Embryonic facial prominence (tissue), 1 donor: ENCODE measurements around the gene G6PD.
"Not testable (repeated sequence)": the region's sequence is repeated elsewhere in the genome, so short reads cannot be mapped to it uniquely, and the experiment has no call there.

Experiments
- DNase-seq: peaks from one replicate; pipeline ENCODE4 v3.0.0-alpha.2; 2016; ENCODE audit errors: extremely low spot score

G6PD gene

DNA sequence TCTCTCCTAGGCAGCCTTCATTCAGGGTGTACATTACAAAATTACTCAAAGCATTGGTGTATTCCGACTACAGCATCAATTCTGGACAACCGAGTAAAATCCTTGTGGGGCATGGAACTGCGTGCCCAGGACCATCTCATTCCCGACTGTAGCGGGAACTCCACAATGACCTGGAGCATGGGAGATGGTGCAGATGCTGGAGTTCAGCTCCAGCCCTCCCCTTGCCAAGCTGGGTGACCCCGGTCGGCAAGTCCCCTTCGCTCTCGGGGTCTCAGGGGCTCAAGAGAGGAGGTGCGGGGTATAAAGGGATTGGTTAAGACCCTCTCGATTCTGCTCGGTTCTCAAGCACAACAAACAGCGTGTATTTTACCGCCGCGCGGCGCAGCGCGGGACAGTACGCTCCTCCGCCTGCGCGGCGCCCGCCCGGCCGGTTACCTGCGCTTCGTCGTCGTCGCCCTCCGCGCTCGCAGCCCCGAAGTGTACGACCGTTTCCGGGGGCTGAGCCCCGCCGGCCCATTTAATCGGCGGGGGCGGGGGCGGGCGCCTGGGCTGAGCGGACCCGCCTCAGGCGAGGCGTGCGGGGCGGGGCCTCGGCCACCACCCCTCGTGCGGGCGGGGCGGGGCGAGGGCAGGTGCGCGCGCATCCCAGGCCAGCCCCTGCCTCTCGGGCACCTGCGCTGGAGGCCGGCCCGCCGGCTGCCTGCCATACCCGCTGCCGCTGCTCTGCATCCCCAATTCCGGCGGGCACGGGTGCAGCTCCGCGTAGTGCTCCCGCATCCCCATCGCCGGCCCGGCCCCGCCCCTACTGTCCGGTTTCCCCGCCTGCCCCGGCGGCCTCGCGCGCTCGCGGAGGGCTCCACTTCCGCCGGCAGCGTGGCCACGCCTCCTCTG, at the start of gene G6PD:
G6PD (minus strand) TSS at position 493 of the 891 bp plus-strand sequence. CDS start 691 bp downstream, outside the sequence.
- DNase-seq, result no peak

DNA sequence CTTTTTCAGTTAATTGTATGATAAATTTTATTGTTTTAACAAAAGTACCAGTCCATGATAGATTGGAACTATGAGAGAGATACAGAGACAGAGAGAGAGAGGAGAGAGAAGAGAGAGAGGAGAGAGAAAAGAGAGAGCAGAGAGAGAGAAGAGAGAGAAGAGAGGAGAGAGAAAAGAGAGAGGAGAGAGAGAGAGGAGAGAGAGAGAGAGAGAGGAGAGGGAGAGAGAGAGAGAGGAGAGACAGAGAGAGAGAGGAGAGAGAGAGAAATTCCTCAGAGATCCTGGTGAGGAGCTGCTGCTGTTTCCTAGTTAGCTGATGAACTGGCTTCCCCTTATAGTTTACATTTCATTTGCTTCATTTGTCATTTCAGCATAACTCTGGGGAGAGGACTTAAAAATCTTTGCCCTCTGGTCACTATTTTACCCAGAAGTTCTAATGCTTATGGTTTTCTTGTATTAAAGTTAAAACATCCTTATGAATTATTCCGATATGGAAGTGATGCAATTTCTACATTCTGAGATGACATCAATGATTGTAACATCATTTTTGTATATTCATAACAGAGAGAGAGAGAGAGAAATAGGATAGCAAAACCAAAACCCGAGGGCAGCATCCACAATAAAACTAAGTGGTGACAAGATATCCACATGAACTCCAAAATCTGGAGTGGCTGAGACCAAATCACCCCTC, 49.1 kb upstream of the G6PD start:
- no peak for DNase-seq

DNA sequence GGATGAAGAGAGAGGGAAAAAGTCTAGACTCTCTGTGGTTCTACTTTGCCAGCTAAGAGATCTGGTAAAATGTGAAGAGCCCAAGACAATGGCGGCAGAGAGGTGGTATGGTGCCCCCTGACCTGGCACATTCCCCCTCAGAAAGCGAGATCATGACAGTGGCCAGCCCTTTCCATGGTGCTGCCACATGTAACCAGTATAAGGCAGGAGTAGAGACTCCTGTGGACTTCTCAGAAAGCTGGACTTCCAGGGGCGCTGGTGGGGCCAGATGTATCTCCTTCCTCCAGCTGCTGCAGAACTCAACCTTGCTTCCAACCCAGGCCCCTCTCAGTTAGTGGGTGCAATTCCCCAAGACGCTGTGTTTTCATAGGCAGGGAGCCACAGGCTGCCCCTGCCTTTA, 47.8 kb upstream of the G6PD start:
- DNase-seq, result no peak

DNA sequence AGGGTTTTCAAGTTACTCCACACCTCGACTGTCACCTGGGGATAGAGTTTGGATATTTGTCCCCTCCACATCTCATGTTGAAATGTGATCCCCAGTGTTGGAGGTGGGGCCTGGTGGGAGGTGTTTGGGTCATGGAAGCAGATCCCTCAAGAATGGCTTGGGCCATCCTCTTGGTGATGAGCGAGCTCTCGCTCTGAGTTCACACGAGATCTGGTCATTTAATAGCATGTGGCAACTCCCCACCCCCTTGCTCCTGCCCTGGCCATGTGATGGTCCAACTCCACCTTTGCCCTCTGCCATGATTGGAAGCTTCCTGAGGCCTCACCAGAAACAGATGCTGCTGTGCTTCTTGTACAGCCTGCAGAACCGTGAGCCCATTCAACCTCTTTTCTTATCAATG, 46.6 kb upstream of the G6PD start:
- no peak for DNase-seq

DNA sequence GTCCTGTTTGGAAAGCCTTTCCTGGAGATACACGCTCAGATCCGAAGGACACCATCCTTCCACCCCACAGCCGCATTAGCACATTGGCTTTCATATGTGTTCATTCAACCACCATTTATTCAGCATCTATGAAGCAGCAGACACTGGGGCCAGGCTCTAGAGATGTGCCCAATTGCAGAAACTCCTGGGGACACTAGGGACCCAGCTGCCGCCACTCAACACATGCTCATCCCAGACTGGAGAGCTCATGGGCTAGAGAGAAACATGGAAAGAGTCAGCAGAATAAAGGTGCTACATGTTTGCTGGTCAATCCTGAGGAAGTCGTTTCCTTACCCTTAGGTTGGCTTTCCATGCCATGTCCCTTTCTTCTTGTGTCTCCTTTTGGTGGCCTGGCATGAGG, 45.9 kb upstream of the G6PD start:
- no peak for DNase-seq

DNA sequence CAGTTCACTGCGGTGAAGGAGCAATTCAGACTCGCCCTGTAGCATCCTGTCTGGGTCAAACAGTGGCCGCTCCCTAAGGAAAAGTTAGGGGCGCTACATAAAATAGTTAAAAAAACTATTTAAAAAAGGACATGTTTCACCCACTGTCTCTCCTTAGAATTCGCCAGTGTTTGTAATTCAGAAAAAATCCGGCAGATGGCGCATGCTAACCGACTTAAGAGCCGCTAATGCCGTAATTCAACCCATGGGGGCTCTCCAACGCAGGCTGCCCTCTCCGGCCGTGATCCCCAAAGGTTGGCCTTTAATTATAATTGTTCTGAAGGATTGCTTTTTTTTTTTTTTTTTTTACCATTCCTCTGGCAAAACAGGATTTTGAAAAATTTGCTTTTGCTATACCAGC, 43.8 kb upstream of the G6PD start:
- not testable (repeated sequence) for DNase-seq

DNA sequence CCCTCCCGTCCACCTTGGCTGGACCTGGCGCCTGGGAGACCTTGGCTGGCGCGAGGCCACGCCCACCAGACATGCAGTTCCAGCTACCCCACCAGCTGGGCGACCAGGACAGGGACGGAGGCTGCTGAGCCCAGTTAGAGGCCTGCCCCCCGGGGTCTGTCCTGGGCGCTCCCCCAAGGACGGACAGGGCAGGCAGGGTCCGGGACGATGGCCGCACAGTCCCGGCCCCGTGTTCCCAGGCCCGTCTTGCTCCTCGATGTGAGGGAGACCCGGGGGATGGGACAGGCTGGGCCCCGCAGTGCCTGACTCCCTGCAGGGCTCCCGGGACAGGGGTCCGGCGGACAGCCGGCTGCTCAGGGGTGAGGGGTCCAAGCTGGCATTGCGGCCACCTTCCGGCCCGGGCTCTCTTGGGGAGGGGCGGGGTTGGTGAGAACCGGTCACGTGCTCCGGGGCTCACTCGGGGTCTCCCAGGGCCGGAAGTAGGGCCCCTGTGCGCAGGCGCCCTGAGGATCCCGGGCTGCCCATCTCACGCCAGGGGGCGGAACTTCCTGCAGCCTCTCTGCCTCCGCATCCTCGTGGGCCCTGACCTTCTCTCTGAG, 38.0 kb upstream of the G6PD start, which contains the start of gene CTAG1A:
CTAG1A (plus strand) TSS at position 549 of the 599 bp plus-strand sequence. CDS start 74 bp downstream, outside the sequence.
- DNase-seq, result not testable (repeated sequence)

DNA sequence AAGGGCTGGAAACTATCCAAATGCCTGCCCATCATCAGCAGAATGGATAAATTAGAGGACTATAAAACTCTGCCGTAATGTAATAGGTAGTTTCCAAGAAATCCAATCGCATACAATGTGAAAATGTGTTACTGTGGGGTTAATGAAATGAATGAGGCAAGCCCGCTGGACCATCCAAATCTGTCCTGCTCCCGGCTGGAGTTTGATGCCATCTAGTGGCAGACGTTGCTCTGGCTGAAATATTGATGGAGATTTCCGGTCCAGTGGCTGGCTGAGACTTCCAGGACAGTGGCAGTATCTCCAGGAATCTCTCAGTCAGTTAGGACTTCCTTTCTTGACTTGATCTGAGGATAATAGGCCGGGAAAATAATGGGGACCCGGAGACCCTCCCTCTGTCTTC, 36.3 kb upstream of the G6PD start:
- not testable (repeated sequence) for DNase-seq

DNA sequence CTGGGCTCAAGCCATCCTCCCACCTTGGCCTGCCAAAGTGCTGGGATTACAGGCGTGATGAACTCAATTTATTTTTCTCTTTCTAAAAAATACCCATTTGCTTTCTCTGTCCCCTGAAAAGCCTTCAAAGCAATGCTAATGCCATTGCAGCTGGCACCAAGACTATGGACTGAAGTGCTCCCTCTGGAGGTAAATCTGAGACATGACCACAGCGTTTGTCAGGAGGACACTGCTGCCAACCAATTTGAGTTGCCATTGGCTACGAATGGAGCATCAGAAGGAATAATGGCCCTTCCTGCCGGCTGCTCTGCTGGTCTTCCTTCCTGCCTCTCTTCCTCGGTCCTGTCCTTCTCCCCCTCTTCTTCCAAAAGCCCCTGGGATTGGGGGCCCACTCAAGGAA, 28.4 kb upstream of the G6PD start:
- DNase-seq, result not testable (repeated sequence)

DNA sequence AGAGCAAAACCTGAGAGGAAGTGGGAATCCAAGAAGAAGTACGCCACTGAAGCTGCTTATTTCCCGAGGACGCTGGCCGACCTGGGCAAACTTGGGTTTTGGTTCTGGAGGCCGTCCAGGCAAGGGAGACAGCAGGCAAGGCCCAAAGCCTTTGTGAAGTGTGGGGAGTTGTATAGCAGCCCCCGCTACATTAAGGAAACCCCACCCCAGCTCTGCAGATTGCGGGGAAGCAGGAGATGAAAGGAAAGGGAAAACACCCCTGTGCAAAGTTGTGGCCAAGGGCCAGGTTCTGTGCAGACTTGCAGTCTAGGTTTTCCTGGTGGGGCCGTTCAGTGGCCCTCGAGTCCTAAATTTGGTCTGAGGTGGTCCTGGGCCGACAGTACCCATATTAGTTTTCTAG, 26.4 kb upstream of the G6PD start:
- DNase-seq, result not testable (repeated sequence)

DNA sequence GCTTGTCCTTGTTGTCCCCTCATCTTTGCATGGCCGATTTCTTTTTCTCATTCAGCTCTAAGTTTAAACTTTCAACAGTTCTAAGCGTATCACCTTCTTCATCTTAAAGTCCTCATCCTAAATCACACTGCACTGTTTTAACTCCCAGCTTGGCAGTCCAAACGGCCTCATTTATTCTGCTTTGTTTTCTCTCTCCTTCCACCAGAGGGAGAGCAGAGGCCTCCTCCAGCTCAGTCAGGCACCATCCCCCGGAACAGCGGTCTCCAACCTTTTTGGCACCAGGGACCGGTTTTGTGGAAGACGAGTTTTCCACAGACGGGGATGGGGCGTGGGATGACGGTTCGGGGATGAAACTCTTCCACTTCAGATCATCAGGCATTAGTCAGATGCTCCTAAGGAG, 23.7 kb upstream of the G6PD start:
- DNase-seq, result not testable (repeated sequence)

DNA sequence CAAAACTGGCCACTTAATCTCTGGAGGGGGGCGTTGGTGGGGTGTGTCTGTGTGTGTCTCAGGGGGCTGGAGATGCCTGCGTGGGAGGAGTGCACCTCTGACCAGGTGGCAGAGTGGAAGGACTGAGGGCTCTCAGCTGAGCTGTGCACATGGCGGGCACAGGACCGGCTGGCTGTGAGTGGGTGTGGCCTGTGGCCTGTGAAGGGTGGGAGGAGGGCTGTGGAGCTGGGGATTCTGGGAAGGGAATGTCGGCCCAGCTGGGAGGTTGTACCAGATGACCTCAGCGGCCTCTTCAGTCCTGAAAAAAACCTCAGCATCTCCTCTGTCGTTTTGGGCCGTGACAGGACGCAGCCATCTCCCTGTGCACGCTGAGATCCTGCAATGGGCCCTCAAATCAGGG, 15.6 kb upstream of the G6PD start:
- not testable (repeated sequence) for DNase-seq

DNA sequence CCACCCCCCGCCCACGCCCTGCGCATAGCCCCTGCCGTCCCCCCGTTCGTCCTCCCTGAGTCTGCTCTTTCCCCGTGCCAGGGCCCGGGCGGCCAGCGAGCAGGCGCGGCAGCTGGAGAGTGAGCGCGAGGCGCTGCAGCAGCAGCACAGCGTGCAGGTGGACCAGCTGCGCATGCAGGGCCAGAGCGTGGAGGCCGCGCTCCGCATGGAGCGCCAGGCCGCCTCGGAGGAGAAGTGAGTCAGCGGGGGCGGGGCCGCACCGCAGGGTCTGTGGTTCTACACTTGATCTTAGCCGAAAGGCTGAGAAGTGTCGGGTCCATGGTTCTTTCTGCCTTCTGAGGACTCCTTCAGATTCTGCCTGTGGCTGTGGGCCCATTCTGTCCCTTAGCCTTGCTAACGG, 13.7 kb upstream of the G6PD start:
- not testable (repeated sequence) for DNase-seq

DNA sequence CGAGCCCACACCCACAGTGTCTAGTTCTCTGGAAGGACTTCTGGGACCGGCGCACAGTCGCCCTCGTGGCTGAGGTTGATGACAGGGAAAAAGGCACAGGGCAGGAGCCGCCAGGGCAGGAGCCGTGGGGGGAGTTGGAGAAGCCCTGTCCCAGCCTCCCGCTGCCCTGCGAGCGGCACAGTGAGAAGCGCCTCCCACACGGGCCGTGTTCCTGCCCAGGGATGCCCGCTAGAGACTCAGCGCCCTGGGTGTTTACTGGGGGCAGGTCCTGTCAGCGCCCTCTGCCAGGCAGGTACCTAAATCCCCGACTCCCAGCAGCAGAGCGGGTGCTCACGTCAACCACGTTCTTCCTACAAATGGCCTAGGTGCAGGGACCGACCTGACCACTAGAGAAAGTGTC, 12.2 kb upstream of the G6PD start:
- DNase-seq, result not testable (repeated sequence)

DNA sequence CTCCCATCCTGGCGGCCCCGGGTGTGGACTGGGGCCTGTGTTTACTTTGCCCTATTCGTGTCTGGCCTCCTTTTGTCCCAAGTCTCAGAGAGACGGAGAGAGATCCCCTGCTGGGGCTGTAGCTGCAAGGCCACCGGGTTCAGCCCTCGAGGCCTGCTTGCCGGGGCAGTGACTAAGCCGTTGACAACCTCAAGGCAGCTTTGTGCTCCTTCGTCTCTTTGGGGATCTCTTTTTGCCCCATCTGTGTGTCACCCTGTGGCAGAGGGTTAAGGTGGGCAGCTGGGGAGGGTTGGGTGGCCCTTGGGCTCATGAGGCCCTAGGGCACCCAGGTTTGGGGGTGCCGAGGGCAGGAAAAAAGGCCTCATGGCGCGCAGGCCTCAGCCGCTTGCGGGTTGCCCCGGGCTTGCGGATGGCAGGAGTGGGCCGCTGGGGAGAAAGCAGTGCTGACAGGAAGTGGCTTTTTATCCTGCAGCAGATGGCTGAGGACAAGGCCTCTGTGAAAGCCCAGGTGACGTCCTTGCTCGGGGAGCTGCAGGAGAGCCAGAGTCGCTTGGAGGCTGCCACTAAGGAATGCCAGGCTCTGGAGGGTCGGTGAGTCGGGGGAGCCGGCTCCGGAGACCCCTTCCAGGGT, 11.5 kb upstream of the G6PD start:
- DNase-seq, result not testable (repeated sequence)

DNA sequence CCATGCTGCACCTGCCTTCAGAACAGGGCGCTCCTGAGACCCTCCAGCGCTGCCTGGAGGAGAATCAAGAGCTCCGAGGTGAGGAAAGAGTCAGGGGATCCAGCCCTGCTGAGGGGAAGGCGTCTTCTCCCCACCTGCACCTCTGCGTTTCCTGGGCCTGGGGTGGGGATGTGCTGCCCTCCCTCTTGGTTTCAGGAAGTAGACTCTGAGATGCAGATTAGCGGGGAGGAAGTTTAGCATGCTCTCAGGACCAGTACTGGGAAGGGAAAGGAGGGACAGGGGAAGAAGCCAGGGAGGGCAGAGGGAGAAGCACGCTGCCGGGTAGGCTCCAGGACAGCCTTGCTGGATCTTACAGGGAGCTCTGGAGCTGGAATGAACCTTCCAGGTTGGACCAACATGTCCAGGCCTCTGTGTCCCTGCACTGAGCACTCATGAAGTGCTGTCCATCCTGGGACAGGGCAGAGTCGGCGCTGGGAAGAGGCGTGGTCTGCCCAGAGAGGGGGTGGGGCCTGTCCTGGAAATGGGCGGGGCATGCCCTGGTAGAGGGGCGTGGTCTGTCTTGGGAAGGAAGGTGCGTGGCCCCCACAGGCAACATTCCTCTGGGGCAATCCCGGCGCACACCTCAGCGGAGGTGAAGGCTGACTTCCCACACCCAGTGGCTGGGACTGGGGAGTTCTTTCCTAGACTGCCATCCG, 5.6 kb upstream of the G6PD start:
- DNase-seq, result not testable (repeated sequence)

DNA sequence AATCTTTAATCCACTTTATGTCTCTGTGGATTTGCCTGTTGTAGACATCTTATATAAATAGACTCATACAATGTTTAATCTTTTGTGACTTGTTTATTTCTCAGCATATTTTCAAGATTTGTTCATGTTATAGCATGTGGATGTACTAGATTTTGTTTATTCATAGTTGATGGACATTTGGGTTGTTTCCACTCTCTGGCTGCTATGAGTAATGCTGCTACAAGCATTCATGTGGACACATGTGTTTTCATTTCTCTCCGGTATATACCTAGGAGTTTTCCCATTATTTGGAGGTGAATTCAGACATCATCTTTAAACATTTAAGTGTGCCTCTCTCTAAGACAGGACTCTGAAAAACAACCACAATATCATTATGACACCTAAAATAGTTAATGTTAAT, 3.1 kb upstream of the G6PD start:
- DNase-seq, result no peak

DNA sequence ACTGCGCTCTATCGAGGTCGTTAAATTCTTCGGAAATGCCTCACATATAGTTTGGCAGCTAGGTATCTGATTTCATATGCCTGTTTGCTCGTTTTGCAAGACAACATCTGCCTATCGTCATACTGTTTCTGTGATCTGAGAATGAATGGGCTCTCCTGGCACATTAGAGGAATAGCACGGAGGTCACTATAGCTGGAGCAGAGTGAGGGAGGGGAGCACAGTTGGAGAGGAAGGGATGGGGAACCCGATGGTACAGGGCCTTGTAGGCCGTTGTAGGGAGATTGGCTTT, 1.3 kb upstream of the G6PD start:
- DNase-seq, result no peak

DNA sequence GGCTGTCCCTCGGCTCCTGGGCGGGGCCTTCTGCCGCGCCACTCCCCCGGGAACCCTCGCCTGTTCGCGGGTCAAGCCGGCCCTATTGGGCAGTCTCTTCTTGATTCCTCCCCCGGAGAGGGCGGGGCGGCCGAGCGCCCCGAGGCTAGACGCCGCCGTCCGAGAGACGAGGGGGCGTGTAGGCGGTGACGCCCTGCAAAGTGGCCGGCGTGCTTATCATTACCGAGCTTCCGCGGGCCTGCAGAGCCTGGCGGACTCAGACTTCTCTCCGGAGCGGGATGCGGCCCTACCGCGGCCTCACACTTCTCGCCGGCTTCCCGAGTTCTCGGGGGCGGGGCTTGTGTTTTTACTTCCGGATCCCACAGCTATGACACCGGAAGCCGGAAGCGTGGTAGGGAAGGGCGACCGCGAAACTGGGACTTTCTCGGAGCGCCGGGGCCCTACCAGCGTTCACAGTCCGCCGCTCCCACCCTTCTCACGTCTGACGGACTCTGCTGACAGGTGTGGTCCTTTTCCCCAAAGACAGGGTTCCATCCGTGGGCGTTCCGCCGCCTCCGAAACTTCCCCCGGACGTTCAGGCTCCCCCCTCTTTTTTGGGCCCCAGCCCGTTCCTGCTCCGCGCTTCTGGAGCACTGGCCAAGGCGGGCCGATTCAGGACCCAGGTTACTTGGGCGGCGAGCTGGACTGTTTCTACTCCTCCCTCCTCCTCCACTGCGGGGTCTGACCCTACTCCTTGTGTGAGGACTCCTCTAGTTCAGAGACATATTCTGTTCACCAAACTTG, 790 bp upstream of the G6PD start, which contains the start of gene IKBKG:
IKBKG (plus strand) TSS at position 376 of the 783 bp plus-strand sequence. CDS start 4,383 bp downstream, outside the sequence.
- peak; percentile 60 for DNase-seq

DNA sequence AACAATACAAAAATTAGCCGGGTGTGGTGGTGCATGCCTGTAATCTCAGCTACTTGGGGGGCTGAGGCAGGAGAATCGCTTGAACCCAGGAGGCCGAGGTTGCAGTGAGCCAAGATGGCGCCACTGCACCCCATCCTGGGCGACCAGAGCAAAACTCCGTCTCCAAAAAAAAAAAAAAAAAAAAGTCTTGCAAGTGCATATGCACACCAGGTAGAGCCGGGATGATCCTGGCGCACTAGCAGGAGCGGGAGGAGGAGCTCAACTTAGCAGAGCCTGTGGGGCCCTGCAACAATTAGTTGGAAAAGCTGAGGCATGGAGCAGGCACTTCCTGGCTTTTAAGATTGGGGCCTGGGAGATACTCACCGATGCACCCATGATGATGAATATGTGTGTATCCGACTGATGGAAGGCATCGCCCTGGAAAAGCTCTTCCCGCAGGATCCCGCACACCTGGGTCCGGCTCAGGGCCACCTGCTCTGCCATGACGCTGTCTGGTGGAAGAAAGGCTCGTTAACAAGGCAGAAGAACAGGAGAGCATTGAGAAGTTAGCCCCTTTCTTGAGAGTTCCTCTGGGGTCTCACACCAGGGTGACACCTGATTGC, 872 bp downstream of the G6PD start:
- no peak for DNase-seq
